Stimulated activated CD8-positive, alpha-beta memory T cell treated with anti-CD3 and anti-CD28 coated beads, Interleukin-12 subunit alpha, Interleukin-12 subunit beta, amount 100 ng/mL, for 24 hours (primary cell): ENCODE results near the gene HOXB7.

ENCODE experiments used
- DNase-seq: peaks from one replicate; pipeline ENCODE4 v3.0.0-alpha.2; 2020; ENCODE audit errors: extremely low read depth

The HOXB7 gene

GRCh38 chr17:48636177-48637018, 25.6 kb upstream of the HOXB7 start:
- DNase-seq = peak; percentile 47

GRCh38 chr17:48634493-48635208, 23.8 kb upstream of the HOXB7 start:
- DNase-seq = no peak

GRCh38 chr17:48633266-48633677, 22.5 kb upstream of the HOXB7 start:
- DNase-seq = no peak

GRCh38 chr17:48632579-48633265, 21.9 kb upstream of the HOXB7 start:
- DNase-seq = no peak

- DNase-seq = no peak
Measured at GRCh38 chr17:48631693-48632578, 21.1 kb upstream of the HOXB7 start.

- no peak for DNase-seq
Measured at GRCh38 chr17:48630925-48631692, 20.3 kb upstream of the HOXB7 start.

GRCh38 chr17:48630009-48630924, 19.4 kb upstream of the HOXB7 start:
- DNase-seq = no peak

GRCh38 chr17:48629411-48629759, 18.6 kb upstream of the HOXB7 start:
- no peak for DNase-seq

- no peak for DNase-seq
Measured at GRCh38 chr17:48628649-48629410, 18.0 kb upstream of the HOXB7 start.

GRCh38 chr17:48627623-48628521, 17.1 kb upstream of the HOXB7 start:
- DNase-seq = no peak

- no peak for DNase-seq
Measured at GRCh38 chr17:48627118-48627597, 16.3 kb upstream of the HOXB7 start.

- DNase-seq = no peak
Measured at GRCh38 chr17:48626245-48627117, 15.7 kb upstream of the HOXB7 start, which contains the start of gene HOXB9. Gene HOXB9, minus strand, starts transcription at chr17:48626358. Its CDS starts 89 bp downstream, at chr17:48626269.

- DNase-seq = no peak
Measured at GRCh38 chr17:48625495-48626244, 14.9 kb upstream of the HOXB7 start.

GRCh38 chr17:48624544-48625494, 14.0 kb upstream of the HOXB7 start:
- no peak for DNase-seq

- DNase-seq = no peak
Measured at GRCh38 chr17:48624118-48624517, 13.3 kb upstream of the HOXB7 start.
